OCI-LY1 (cell line): ENCODE measurements around the gene C11orf65.
"Not testable (repeated sequence)": the region's sequence is repeated elsewhere in the genome, so short reads cannot be mapped to it uniquely, and the experiment has no call there.

Source experiments
- EZH2 ChIP-seq: fragments of 200-600 bp; sonication (generic), shearing (Covaris generic); IDR thresholded peaks from 2 replicates; pipeline ENCODE4 v1.8.0; 2017; ENCODE audit warnings: borderline replicate concordance, mixed run types, mild to moderate bottlenecking, antibody characterized with exemption, low read length, moderate library complexity, mixed read lengths
- TF ChIP-seq, protein P1 (sequence below): fragments of 200-600 bp; sonication (generic), shearing (Covaris generic); IDR thresholded peaks from 2 replicates; pipeline ENCODE4 v1.5.1; 2017; ENCODE audit warnings: mild to moderate bottlenecking, antibody characterized with exemption, low read length, moderate library complexity, mixed read lengths

GRCh38 chr11:108373505-108373904 is 93.8 kb downstream of the C11orf65 start:
- TF ChIP-seq, protein P1, sequence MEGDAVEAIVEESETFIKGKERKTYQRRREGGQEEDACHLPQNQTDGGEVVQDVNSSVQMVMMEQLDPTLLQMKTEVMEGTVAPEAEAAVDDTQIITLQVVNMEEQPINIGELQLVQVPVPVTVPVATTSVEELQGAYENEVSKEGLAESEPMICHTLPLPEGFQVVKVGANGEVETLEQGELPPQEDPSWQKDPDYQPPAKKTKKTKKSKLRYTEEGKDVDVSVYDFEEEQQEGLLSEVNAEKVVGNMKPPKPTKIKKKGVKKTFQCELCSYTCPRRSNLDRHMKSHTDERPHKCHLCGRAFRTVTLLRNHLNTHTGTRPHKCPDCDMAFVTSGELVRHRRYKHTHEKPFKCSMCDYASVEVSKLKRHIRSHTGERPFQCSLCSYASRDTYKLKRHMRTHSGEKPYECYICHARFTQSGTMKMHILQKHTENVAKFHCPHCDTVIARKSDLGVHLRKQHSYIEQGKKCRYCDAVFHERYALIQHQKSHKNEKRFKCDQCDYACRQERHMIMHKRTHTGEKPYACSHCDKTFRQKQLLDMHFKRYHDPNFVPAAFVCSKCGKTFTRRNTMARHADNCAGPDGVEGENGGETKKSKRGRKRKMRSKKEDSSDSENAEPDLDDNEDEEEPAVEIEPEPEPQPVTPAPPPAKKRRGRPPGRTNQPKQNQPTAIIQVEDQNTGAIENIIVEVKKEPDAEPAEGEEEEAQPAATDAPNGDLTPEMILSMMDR = not testable (repeated sequence)
- not testable (repeated sequence) for TF ChIP-seq EZH2
